ENCODE measurements around the gene MAGEA8. TPM values are rescaled to one million over a fixed set of nuclear protein-coding genes. Genes with fewer than 3 reads are reported as not detected.

The MAGEA8 gene
- polyA plus RNA-seq, 2 donors = not detected

- no peaks in the 10 kb centered on the region for H3K4me1 ChIP-seq (ENCODE audit: control insufficient read depth in 2 of 2, insufficient read depth in 2 of 2, low read length in 1 of 2)
- no peaks in the 10 kb centered on the region for H3K36me3 ChIP-seq (ENCODE audit: control insufficient read depth in 2 of 2, insufficient read depth in 2 of 2, low read length in 1 of 2)
- no peak overlapping the region for H3K4me3 ChIP-seq (ENCODE audit: low read depth in 1 of 2, low read length in 2 of 2)
- no peak overlapping the region for H3K27ac ChIP-seq (ENCODE audit: low read depth in 2 of 2, low read length in 1 of 2)
- peaks cover 0 to 3% of the 10 kb centered on the region in 2 donors for H3K27me3 ChIP-seq (ENCODE audit: control insufficient read depth in 1 of 2, insufficient read depth in 2 of 2, low read length in 2 of 2)
- no peaks in the 10 kb centered on the region for H3K9me3 ChIP-seq (ENCODE audit: control insufficient read depth in 2 of 2, insufficient read depth in 1 of 2, low read depth in 1 of 2, low read length in 1 of 2)
Measured at GRCh38 chrX:149851864-149852263, 29.1 kb upstream of the MAGEA8 start.

- no peak overlapping the region for H3K4me3 ChIP-seq (ENCODE audit: low read depth in 1 of 2, low read length in 2 of 2)
- no peaks in the 10 kb centered on the region for H3K27me3 ChIP-seq (ENCODE audit: control insufficient read depth in 1 of 2, insufficient read depth in 2 of 2, low read length in 2 of 2)
- no peaks in the 10 kb centered on the region for H3K4me1 ChIP-seq (ENCODE audit: control insufficient read depth in 2 of 2, insufficient read depth in 2 of 2, low read length in 1 of 2)
- H3K9me3 ChIP-seq (ENCODE audit: control insufficient read depth in 2 of 2, insufficient read depth in 1 of 2, low read depth in 1 of 2, low read length in 1 of 2) = no peaks in the 10 kb centered on the region
- H3K36me3 ChIP-seq (ENCODE audit: control insufficient read depth in 2 of 2, insufficient read depth in 2 of 2, low read length in 1 of 2) = no peaks in the 10 kb centered on the region
- WGBS, 2 donors = 41 to 64% methylated on average over 2 of the region's 2 CpGs
- H3K27ac ChIP-seq (ENCODE audit: low read depth in 2 of 2, low read length in 1 of 2) = no peak overlapping the region
Measured at GRCh38 chrX:149853925-149854324, 27.1 kb upstream of the MAGEA8 start.

- Histone ChIP-seq H3K27ac (ENCODE audit: low read depth in 2 of 2, low read length in 1 of 2) (no peak overlapping the region), H3K4me1 (ENCODE audit: control insufficient read depth in 2 of 2, insufficient read depth in 2 of 2, low read length in 1 of 2) (no peaks in the 10 kb centered on the region)
- WGBS, 2 donors = 81 to 89% methylated on average over 6 of the region's 6 CpGs
Measured at GRCh38 chrX:149858592-149858991, 22.4 kb upstream of the MAGEA8 start.

GRCh38 chrX:149860445-149860844 lies 20.5 kb upstream of the MAGEA8 start:
- H3K4me3 ChIP-seq (ENCODE audit: low read depth in 1 of 2, low read length in 2 of 2) = no peak overlapping the region
- no peaks in the 10 kb centered on the region for H3K27me3 ChIP-seq (ENCODE audit: control insufficient read depth in 1 of 2, insufficient read depth in 2 of 2, low read length in 2 of 2)
- H3K9me3 ChIP-seq (ENCODE audit: control insufficient read depth in 2 of 2, insufficient read depth in 1 of 2, low read depth in 1 of 2, low read length in 1 of 2) = no peaks in the 10 kb centered on the region
- no peaks in the 10 kb centered on the region for H3K36me3 ChIP-seq (ENCODE audit: control insufficient read depth in 2 of 2, insufficient read depth in 2 of 2, low read length in 1 of 2)
- no peaks in the 10 kb centered on the region for H3K4me1 ChIP-seq (ENCODE audit: control insufficient read depth in 2 of 2, insufficient read depth in 2 of 2, low read length in 1 of 2)
- H3K27ac ChIP-seq (ENCODE audit: low read depth in 2 of 2, low read length in 1 of 2) = no peak overlapping the region

More at GRCh38 chrX:149858592-149858991, 22.4 kb upstream of the MAGEA8 start:
- H3K9me3 ChIP-seq (ENCODE audit: control insufficient read depth in 2 of 2, insufficient read depth in 1 of 2, low read depth in 1 of 2, low read length in 1 of 2) = no peaks in the 10 kb centered on the region
- H3K4me3 ChIP-seq (ENCODE audit: low read depth in 1 of 2, low read length in 2 of 2) = no peak overlapping the region
- H3K36me3 ChIP-seq (ENCODE audit: control insufficient read depth in 2 of 2, insufficient read depth in 2 of 2, low read length in 1 of 2) = no peaks in the 10 kb centered on the region
- no peaks in the 10 kb centered on the region for H3K27me3 ChIP-seq (ENCODE audit: control insufficient read depth in 1 of 2, insufficient read depth in 2 of 2, low read length in 2 of 2)

- Histone ChIP-seq H3K27me3 (ENCODE audit: control insufficient read depth in 1 of 2, insufficient read depth in 2 of 2, low read length in 2 of 2) (peaks cover 0 to 2% of the 10 kb centered on the region in 2 donors), H3K36me3 (ENCODE audit: control insufficient read depth in 2 of 2, insufficient read depth in 2 of 2, low read length in 1 of 2) (no peaks in the 10 kb centered on the region), H3K27ac (ENCODE audit: low read depth in 2 of 2, low read length in 1 of 2) (no peak overlapping the region), H3K4me1 (ENCODE audit: control insufficient read depth in 2 of 2, insufficient read depth in 2 of 2, low read length in 1 of 2) (no peaks in the 10 kb centered on the region), H3K4me3 (ENCODE audit: low read depth in 1 of 2, low read length in 2 of 2) (no peak overlapping the region), H3K9me3 (ENCODE audit: control insufficient read depth in 2 of 2, insufficient read depth in 1 of 2, low read depth in 1 of 2, low read length in 1 of 2) (no peaks in the 10 kb centered on the region)
- WGBS, 2 donors = 81 to 84% methylated on average over 2 of the region's 2 CpGs
Measured at GRCh38 chrX:149865390-149865789, 15.6 kb upstream of the MAGEA8 start.

GRCh38 chrX:149867488-149867887 lies 13.5 kb upstream of the MAGEA8 start:
- Histone ChIP-seq H3K27me3 (ENCODE audit: control insufficient read depth in 1 of 2, insufficient read depth in 2 of 2, low read length in 2 of 2) (peaks cover 0 to 3% of the 10 kb centered on the region in 2 donors), H3K9me3 (ENCODE audit: control insufficient read depth in 2 of 2, insufficient read depth in 1 of 2, low read depth in 1 of 2, low read length in 1 of 2) (no peaks in the 10 kb centered on the region), H3K4me1 (ENCODE audit: control insufficient read depth in 2 of 2, insufficient read depth in 2 of 2, low read length in 1 of 2) (no peaks in the 10 kb centered on the region), H3K4me3 (ENCODE audit: low read depth in 1 of 2, low read length in 2 of 2) (no peak overlapping the region), H3K27ac (ENCODE audit: low read depth in 2 of 2, low read length in 1 of 2) (no peak overlapping the region), H3K36me3 (ENCODE audit: control insufficient read depth in 2 of 2, insufficient read depth in 2 of 2, low read length in 1 of 2) (no peaks in the 10 kb centered on the region)
- WGBS, 2 donors = 92 to 96% methylated on average over 3 of the region's 3 CpGs

- Histone ChIP-seq H3K27ac (ENCODE audit: low read depth in 2 of 2, low read length in 1 of 2) (no peak overlapping the region), H3K36me3 (ENCODE audit: control insufficient read depth in 2 of 2, insufficient read depth in 2 of 2, low read length in 1 of 2) (no peaks in the 10 kb centered on the region), H3K4me1 (ENCODE audit: control insufficient read depth in 2 of 2, insufficient read depth in 2 of 2, low read length in 1 of 2) (no peaks in the 10 kb centered on the region), H3K4me3 (ENCODE audit: low read depth in 1 of 2, low read length in 2 of 2) (no peak overlapping the region), H3K9me3 (ENCODE audit: control insufficient read depth in 2 of 2, insufficient read depth in 1 of 2, low read depth in 1 of 2, low read length in 1 of 2) (no peaks in the 10 kb centered on the region), H3K27me3 (ENCODE audit: control insufficient read depth in 1 of 2, insufficient read depth in 2 of 2, low read length in 2 of 2) (peaks cover 0 to 3% of the 10 kb centered on the region in 2 donors)
- WGBS, 2 donors = 57 to 89% methylated on average over 2 of the region's 2 CpGs
Measured at GRCh38 chrX:149870840-149871239, 10.1 kb upstream of the MAGEA8 start.

GRCh38 chrX:149871433-149871832 lies 9.6 kb upstream of the MAGEA8 start:
- Histone ChIP-seq H3K27ac (ENCODE audit: low read depth in 2 of 2, low read length in 1 of 2) (no peak overlapping the region), H3K36me3 (ENCODE audit: control insufficient read depth in 2 of 2, insufficient read depth in 2 of 2, low read length in 1 of 2) (no peaks in the 10 kb centered on the region), H3K4me1 (ENCODE audit: control insufficient read depth in 2 of 2, insufficient read depth in 2 of 2, low read length in 1 of 2) (no peaks in the 10 kb centered on the region), H3K27me3 (ENCODE audit: control insufficient read depth in 1 of 2, insufficient read depth in 2 of 2, low read length in 2 of 2) (peaks cover 0 to 3% of the 10 kb centered on the region in 2 donors), H3K9me3 (ENCODE audit: control insufficient read depth in 2 of 2, insufficient read depth in 1 of 2, low read depth in 1 of 2, low read length in 1 of 2) (no peaks in the 10 kb centered on the region), H3K4me3 (ENCODE audit: low read depth in 1 of 2, low read length in 2 of 2) (no peak overlapping the region)
- 76 to 84% methylated on average over 2 of the region's 2 CpGs for WGBS, 2 donors

GRCh38 chrX:149871940-149872339 lies 9.0 kb upstream of the MAGEA8 start:
- H3K4me3 ChIP-seq (ENCODE audit: low read depth in 1 of 2, low read length in 2 of 2) = no peak overlapping the region
- no peaks in the 10 kb centered on the region for H3K4me1 ChIP-seq (ENCODE audit: control insufficient read depth in 2 of 2, insufficient read depth in 2 of 2, low read length in 1 of 2)
- WGBS, 2 donors = 47 to 53% methylated on average over 3 of the region's 3 CpGs
- no peak overlapping the region for H3K27ac ChIP-seq (ENCODE audit: low read depth in 2 of 2, low read length in 1 of 2)
- no peaks in the 10 kb centered on the region for H3K36me3 ChIP-seq (ENCODE audit: control insufficient read depth in 2 of 2, insufficient read depth in 2 of 2, low read length in 1 of 2)
- no peaks in the 10 kb centered on the region for H3K9me3 ChIP-seq (ENCODE audit: control insufficient read depth in 2 of 2, insufficient read depth in 1 of 2, low read depth in 1 of 2, low read length in 1 of 2)
- H3K27me3 ChIP-seq (ENCODE audit: control insufficient read depth in 1 of 2, insufficient read depth in 2 of 2, low read length in 2 of 2) = peaks cover 0 to 3% of the 10 kb centered on the region in 2 donors

- Histone ChIP-seq H3K27me3 (ENCODE audit: control insufficient read depth in 1 of 2, insufficient read depth in 2 of 2, low read length in 2 of 2) (peaks cover 0 to 2% of the 10 kb centered on the region in 2 donors), H3K4me1 (ENCODE audit: control insufficient read depth in 2 of 2, insufficient read depth in 2 of 2, low read length in 1 of 2) (no peaks in the 10 kb centered on the region), H3K4me3 (ENCODE audit: low read depth in 1 of 2, low read length in 2 of 2) (no peak overlapping the region), H3K36me3 (ENCODE audit: control insufficient read depth in 2 of 2, insufficient read depth in 2 of 2, low read length in 1 of 2) (no peaks in the 10 kb centered on the region), H3K27ac (ENCODE audit: low read depth in 2 of 2, low read length in 1 of 2) (no peak overlapping the region), H3K9me3 (ENCODE audit: control insufficient read depth in 2 of 2, insufficient read depth in 1 of 2, low read depth in 1 of 2, low read length in 1 of 2) (peaks cover 0 to 3% of the 10 kb centered on the region in 2 donors)
- 63 to 84% methylated on average over 1 of the region's 1 CpG for WGBS, 2 donors
Measured at GRCh38 chrX:149877157-149877556, 3.8 kb upstream of the MAGEA8 start.

Data from esophagus (tissue), 2 donors.